ENCODE results near the gene CCDC7.
"Not testable (repeated sequence)": the region's sequence is repeated elsewhere in the genome, so short reads cannot be mapped to it uniquely, and the experiment has no call there.

Gene CCDC7

GRCh38 chr10:32738958-32739357 lies 293.0 kb downstream of the CCDC7 start:
- DNase-seq = no peak

DNA sequence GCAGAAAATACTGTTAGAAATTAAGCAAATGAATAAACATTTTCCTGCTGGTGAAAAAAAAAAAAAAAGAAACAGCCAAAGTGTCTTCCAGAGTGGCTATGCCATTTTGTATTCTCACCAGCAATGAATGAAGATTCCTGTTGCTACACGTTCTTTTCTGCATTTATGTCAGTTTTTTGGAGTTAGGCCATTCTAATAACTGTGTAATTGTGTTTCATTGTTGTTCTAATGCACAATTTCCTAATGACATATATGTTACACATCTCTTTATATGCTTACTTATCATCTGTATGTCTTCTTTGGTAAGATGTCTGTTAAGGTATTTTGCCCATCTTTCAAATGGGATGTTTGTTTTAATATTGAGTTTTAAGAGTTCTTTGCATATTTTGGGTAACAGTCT lies 298.4 kb downstream of the CCDC7 start:
- DNase-seq = no peak

DNA sequence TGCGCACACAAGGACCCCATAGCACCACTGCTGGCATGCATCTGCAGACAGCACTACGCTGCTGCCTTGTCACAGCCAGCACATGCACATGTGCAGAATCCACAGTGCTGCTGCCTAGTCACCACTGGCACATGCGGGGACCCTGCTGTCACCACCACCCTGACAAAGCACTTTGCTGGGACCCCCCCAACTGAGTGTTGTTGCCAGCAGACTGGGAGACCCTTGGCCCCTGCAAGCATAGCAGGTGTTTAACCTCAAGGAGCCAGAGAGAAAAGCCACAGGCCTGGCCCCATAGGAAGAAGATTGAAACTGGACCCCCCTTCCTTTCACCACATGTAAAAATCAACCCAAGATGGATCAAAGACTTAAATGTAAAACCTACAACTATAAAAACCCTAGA lies 300.9 kb downstream of the CCDC7 start:
- no peak for DNase-seq

DNA sequence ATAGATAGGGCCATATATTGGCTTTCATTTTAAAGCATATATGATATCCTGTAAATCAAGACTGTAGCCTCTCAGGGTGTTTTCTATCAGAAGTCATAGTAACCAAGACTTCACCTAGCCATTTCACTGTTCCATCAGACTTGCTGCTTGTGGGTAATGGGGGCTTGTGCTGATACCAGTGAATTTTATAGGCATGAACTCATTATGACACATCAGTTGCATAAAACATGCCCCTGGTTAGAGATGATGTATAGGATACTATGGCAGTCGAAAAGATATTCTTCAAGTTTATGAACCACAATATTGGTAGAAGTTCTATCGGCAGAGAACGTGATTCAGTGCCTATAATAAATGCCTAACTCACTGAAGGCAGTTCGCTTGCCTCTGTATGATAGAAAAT lies 305.6 kb downstream of the CCDC7 start:
- DNase-seq = no peak

GRCh38 chr10:32754900-32755299 lies 309.0 kb downstream of the CCDC7 start:
- not testable (repeated sequence) for DNase-seq

GRCh38 chr10:32771217-32771616 lies 325.3 kb downstream of the CCDC7 start:
- DNase-seq = no peak

- no peak for DNase-seq
Measured at GRCh38 chr10:32773105-32773504, 327.2 kb downstream of the CCDC7 start.

DNA sequence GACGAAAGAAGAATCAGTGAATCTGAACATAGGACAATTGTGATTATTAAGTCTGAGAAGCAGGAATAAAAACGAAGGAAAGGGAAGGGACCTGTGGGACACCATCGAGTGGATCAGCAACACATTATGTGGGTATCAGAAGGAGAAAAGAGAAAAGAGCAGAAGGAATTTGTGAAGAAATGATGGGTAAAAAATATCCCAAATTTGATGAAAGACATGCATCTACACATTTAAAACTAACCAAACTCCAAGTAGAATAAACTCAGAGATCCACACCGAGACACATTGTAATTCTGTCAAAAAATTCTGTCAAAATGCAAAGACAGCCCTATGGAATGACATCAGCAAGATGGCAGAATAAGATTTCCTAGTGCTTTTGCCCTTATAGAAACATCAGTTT lies 341.0 kb downstream of the CCDC7 start:
- DNase-seq = no peak

- DNase-seq = no peak
Measured at GRCh38 chr10:32787690-32788284, 341.8 kb downstream of the CCDC7 start.

DNA sequence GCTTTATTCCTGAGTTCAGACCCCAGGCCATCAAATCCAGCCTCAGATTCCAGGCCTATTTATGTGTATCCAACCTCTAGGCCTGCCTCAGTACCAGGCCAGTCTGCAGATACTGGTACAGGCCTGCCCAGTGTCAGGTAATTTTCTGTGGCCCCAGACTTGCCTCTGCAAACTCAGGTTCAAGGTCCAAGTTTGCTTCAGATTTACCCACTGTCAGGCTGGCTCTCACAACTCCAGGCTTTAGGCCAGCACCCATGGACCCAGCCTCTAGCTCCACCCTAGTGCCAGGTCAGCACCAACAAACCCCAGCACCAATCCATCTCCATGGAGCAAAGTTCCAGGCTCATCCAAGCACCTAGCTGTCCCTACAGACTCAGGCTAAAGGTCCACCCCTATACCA lies 342.4 kb downstream of the CCDC7 start:
- no peak for DNase-seq

- no peak for DNase-seq
Measured at GRCh38 chr10:32790483-32790882, 344.5 kb downstream of the CCDC7 start.

- DNase-seq = no peak
Measured at GRCh38 chr10:32793033-32793432, 347.1 kb downstream of the CCDC7 start.

DNA sequence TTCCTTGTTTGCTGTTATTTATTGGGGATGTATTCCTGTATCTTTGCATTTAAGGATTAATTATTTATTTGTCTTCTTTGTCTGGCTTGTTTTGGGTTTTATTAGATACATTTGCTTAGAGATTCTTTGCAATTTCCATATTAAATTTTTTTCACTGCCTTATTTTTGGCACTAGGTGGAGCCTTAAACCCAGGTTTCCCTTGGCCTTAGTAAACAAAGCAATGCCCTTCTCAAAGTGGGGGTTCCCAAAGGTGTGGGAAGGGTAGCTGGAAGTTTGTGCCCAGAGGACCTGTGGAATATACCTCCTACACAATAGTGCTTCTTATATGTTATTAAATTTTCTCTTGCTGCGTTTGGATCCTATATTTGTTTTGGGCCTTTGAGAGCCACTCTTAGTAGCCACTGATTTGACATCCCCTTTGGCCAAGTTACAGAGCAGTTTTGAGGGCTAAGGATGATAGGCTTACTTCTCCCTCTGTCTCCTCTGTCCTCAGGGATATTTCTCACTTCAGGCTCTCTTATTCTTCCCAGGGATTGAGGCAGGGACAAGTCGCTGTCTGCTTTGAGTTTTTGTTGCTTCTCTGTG lies 349.8 kb downstream of the CCDC7 start:
- DNase-seq = no peak

DNA sequence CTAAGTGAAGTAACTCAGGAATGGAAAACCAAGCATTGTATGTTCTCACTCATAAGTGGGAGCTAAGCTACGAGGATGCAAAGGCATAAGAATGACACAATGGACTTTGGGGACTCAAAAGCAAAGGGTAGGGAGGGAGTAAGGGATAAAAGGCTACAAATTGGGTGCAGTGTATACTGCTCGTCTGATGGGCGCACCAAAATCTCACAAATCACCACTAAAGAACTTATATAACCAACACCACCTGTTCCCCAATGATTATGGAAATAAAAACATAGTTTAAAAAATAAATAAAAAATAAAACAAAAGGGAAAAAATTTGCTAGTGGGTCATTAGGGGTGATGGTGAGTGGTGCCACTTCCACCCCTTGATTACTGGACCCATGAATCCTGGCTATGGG lies 351.5 kb downstream of the CCDC7 start:
- not testable (repeated sequence) for DNase-seq

DNA sequence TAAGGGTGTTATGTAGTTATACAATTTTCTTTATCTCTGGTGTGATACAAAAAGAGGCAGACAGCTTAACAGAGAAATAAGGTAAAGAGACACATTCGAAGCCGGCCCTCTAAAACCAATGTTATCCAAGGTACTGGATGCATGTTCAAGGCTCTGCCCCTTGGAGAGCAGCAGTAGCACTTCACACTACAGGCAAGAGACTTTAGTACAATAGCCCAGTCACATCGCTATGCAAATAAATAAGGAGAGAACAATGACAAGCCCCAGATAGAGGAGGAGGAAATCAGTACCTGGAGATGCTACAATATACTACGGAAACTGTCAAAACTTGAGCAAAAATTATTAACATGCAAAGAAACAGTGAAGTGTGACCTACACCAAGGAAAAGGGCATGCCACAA lies 401.0 kb downstream of the CCDC7 start:
- no peak for DNase-seq

DNA sequence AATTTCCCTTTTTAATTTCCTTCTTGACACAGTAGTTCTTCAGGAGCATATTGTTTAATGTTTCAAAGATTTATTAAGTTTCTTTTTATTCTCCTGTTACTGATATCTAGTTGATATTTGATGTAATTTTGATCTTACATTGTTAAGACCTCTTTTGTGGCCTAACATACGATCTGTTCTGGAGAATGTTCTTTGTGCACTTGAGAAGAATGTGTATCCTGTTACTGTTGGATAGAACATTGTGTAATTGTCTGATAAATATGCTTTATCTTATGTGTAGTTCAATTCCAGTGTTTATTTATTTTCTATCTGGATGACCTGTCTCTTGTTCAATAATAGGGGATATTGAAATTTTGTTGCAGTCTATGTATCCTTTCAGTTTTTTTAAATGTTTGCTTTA lies 405.4 kb downstream of the CCDC7 start:
- no peak for DNase-seq

GRCh38 chr10:32854435-32854834 lies 408.5 kb downstream of the CCDC7 start:
- DNase-seq = no peak

DNA sequence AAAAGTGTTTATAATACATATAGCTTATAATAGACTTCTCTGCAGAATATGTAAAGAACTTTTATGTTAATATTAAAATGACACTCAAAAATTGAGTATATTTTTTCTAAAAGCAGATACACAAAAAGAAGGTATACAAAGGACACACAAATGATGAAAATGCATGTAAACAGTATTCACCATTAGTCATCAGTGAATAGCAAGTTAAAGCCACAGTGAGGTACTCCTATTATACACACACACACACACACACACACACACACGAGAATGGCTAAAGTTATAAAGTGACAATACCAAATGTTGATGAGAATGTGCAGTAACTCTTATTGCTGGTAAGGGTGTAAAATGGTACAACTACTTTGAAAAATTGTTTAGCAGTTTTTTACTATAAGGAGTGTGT lies 419.2 kb downstream of the CCDC7 start:
- DNase-seq = no peak

DNA sequence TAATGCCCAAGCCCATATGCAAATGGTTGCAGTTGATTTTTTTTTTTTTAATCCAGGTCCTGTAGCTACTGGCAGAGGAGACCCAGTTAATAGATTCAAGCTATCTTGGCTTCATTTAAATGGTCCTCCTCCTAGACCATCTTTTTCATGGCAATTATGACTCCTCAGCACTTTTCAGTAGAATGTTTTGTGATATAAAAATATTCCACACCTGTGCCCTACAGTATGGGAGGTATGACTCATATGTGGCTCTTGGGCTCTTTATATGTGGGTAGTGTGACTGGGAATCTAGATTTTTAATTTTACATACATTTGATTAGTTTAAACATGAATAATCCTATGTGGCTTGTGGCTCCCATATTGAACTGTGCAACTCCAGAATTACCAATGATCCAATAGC lies 432.0 kb downstream of the CCDC7 start:
- DNase-seq = no peak

DNA sequence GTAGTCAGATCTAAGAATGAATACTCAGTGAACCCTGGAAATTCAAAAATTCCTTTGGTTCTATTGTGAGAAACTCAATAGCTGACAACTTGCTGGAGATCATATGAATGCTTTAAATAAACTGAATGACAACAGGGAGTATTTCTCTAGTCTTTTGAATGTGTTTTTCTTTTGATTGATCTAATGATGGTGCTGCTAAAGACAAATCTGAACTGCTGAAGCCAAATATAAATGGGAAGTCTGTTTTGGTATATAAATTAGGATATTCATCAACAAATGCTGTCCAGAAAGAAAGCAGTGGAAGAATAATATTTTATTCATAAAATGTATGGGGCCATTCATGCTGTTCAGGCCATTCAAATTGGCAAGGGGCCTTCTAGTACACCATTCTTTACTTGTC lies 432.7 kb downstream of the CCDC7 start:
- no peak for DNase-seq

GRCh38 chr10:32882076-32882475 lies 436.1 kb downstream of the CCDC7 start:
- DNase-seq = no peak

DNA sequence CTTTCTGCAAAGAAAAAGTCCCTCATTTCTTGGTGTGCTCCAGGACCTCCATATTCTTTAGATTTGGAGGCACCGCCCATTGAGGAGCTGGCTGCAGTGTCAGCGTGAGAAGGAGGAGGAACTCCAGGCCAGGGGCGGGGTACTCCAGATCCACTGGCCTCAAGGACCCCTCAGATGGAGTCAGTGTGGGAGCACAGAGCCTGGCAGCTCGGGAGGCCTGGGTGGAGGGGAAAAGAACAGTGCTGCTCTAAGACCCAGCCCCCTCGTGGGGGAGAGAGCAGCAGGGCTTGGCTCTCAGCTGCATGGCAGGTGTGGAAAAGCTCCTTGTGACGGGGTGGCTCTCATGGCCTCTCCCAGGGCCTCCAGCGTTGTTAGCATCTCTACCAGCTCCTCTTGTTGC lies 441.5 kb downstream of the CCDC7 start:
- no peak for DNase-seq

DNA sequence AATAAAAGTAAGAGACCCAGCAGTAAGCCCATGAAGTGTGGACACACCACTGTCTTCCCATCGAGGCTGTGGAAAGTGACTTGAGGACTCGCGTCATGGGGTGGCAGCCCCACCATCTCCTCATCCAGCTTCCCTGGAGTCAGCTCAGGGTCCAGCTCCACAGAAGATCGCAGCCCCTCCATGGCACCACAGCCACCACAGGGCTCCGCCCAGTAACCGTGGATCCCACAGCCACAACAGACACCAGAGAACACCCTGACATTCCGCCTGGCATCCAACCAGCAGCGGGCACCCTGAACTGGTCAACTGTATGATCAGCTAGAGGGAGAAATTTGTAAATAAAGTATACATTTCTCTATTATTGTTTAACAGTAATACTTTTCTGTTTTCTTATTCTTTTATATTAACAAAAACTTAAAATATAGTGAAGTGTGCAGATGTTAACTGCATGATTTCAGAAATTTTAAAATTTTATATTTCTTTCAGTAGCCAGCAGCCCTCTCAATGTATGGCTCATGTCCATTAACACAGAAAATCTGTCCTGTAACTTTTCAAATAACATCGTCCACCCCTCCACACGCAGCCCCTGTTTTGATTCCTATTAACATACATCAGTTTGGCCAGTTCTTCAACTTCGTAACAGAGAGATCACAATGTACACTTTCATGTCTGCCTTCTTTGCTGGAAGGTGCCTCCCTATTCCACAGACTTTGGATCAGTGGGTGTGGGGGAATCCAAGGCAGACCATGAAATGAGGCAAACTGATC lies 442.4 kb downstream of the CCDC7 start:
- DNase-seq = no peak

- DNase-seq = no peak
Measured at GRCh38 chr10:32889631-32890212, 443.8 kb downstream of the CCDC7 start.
